GM19463 (cell line): ENCODE results near the gene SIRPG.
"Not testable (repeated sequence)": the region's sequence is repeated elsewhere in the genome, so short reads cannot be mapped to it uniquely, and the experiment has no call there.

Experiments
- ATAC-seq: cut with Tn5 transposase; IDR thresholded peaks from one replicate; pipeline ENCODE4 v1.9.1; 2021; ENCODE audit warnings: mild to moderate bottlenecking, moderate library complexity; ENCODE audit not compliant: unreplicated experiment

Gene SIRPG

GRCh38 chr20:1608678-1609347 is 48.8 kb downstream of the SIRPG start:
- ATAC-seq: not testable (repeated sequence)

GRCh38 chr20:1600736-1601135 is 56.8 kb downstream of the SIRPG start:
- no peak for ATAC-seq

GRCh38 chr20:1595333-1595732 is 62.2 kb downstream of the SIRPG start:
- ATAC-seq: no peak

GRCh38 chr20:1588533-1589460 is 68.8 kb downstream of the SIRPG start:
- ATAC-seq: no peak

- no peak for ATAC-seq
These were observed 69.6 kb downstream of the SIRPG start for GRCh38 chr20:1587781-1588532.

GRCh38 chr20:1579488-1579887 is 78.1 kb downstream of the SIRPG start:
- ATAC-seq: no peak
